ENCODE data around the gene RASGEF1C.

Gene RASGEF1C

GRCh38 chr5:180213256-180213600 is 4.2 kb upstream of the RASGEF1C start:
- Histone ChIP-seq H3F3A (ENCODE audit: low read depth) (no peaks in the 10 kb centered on the region), H2AFZ (ENCODE audit: low read length) (no peak overlapping the region), H3K9ac (ENCODE audit: low read depth, low read length, poor library complexity, severe bottlenecking) (no peak overlapping the region), H3K4me1 (ENCODE audit: insufficient read depth, low read length, poor library complexity, severe bottlenecking) (no peaks in the 10 kb centered on the region), H3K9me2 (replicated peaks; ENCODE audit: low read depth, low read length) (no peaks in the 10 kb centered on the region), H3K9me3 (ENCODE audit: insufficient read depth, low read depth, low read length) (no peaks in the 10 kb centered on the region), H4K20me1 (ENCODE audit: insufficient read depth, low read length, poor library complexity, severe bottlenecking) (no peaks in the 10 kb centered on the region), H3K4me2 (ENCODE audit: low read depth, low read length, poor library complexity, severe bottlenecking) (no peak overlapping the region), H3K27me3 (ENCODE audit: insufficient read depth, low read length, poor library complexity, severe bottlenecking) (no peaks in the 10 kb centered on the region), H3K36me3 (ENCODE audit: insufficient read depth, low read length) (no peaks in the 10 kb centered on the region), H3K4me3 (ENCODE audit: low read length, poor library complexity, severe bottlenecking) (no peak overlapping the region), H3K79me2 (ENCODE audit: insufficient read depth, low read length) (no peaks in the 10 kb centered on the region)
- TF ChIP-seq EZH2phosphoT487 (IDR thresholded peaks at IDR 0.05; ENCODE audit: borderline replicate concordance) (no peak), CTCF (conservative IDR thresholded peaks at IDR 0.05; ENCODE audit: low read length) (no peak)

- Histone ChIP-seq H3K79me2 (ENCODE audit: insufficient read depth, low read length) (no peaks in the 10 kb centered on the region), H3K4me2 (ENCODE audit: low read depth, low read length, poor library complexity, severe bottlenecking) (no peak overlapping the region), H3F3A (ENCODE audit: low read depth) (no peaks in the 10 kb centered on the region), H3K27me3 (ENCODE audit: insufficient read depth, low read length, poor library complexity, severe bottlenecking) (no peaks in the 10 kb centered on the region), H3K9me2 (replicated peaks; ENCODE audit: low read depth, low read length) (no peaks in the 10 kb centered on the region), H3K4me1 (ENCODE audit: insufficient read depth, low read length, poor library complexity, severe bottlenecking) (no peaks in the 10 kb centered on the region), H3K36me3 (ENCODE audit: insufficient read depth, low read length) (no peaks in the 10 kb centered on the region), H3K4me3 (ENCODE audit: low read length, poor library complexity, severe bottlenecking) (no peak overlapping the region), H2AFZ (ENCODE audit: low read length) (no peak overlapping the region), H4K20me1 (ENCODE audit: insufficient read depth, low read length, poor library complexity, severe bottlenecking) (no peaks in the 10 kb centered on the region), H3K9ac (ENCODE audit: low read depth, low read length, poor library complexity, severe bottlenecking) (no peak overlapping the region), H3K9me3 (ENCODE audit: insufficient read depth, low read depth, low read length) (no peaks in the 10 kb centered on the region)
- TF ChIP-seq CTCF (conservative IDR thresholded peaks at IDR 0.05; ENCODE audit: low read length) (no peak), EZH2phosphoT487 (IDR thresholded peaks at IDR 0.05; ENCODE audit: borderline replicate concordance) (no peak)
Observed at GRCh38 chr5:180212363-180213255, 3.6 kb upstream of the RASGEF1C start.

GRCh38 chr5:180211761-180212035 is 2.7 kb upstream of the RASGEF1C start:
- H3K4me1 ChIP-seq (ENCODE audit: insufficient read depth, low read length, poor library complexity, severe bottlenecking) = no peaks in the 10 kb centered on the region
- no peaks in the 10 kb centered on the region for H3F3A ChIP-seq (ENCODE audit: low read depth)
- no peak overlapping the region for H3K4me2 ChIP-seq (ENCODE audit: low read depth, low read length, poor library complexity, severe bottlenecking)
- H3K4me3 ChIP-seq (ENCODE audit: low read length, poor library complexity, severe bottlenecking) = no peak overlapping the region
- no peaks in the 10 kb centered on the region for H4K20me1 ChIP-seq (ENCODE audit: insufficient read depth, low read length, poor library complexity, severe bottlenecking)
- no peak overlapping the region for H3K9ac ChIP-seq (ENCODE audit: low read depth, low read length, poor library complexity, severe bottlenecking)
- no peaks in the 10 kb centered on the region for H3K27me3 ChIP-seq (ENCODE audit: insufficient read depth, low read length, poor library complexity, severe bottlenecking)
- H3K36me3 ChIP-seq (ENCODE audit: insufficient read depth, low read length) = no peaks in the 10 kb centered on the region
- H2AFZ ChIP-seq (ENCODE audit: low read length) = no peak overlapping the region
- H3K9me2 ChIP-seq (replicated peaks; ENCODE audit: low read depth, low read length) = no peaks in the 10 kb centered on the region
- H3K79me2 ChIP-seq (ENCODE audit: insufficient read depth, low read length) = no peaks in the 10 kb centered on the region
- no peaks in the 10 kb centered on the region for H3K9me3 ChIP-seq (ENCODE audit: insufficient read depth, low read depth, low read length)
- TF ChIP-seq EZH2phosphoT487 (IDR thresholded peaks at IDR 0.05; ENCODE audit: borderline replicate concordance) = no peak
- no peak for TF ChIP-seq CTCF (conservative IDR thresholded peaks at IDR 0.05; ENCODE audit: low read length)
